SK-N-SH (cell line): ENCODE measurements around the gene POLR1A.

Source experiments
- CTCF ChIP-seq: fragments of 200-600 bp; sonication (generic); IDR thresholded peaks from 2 replicates; pipeline ENCODE4 v1.6.1; 2017; ENCODE audit warnings: antibody characterized with exemption, mild to moderate bottlenecking, moderate library complexity
- EP300 ChIP-seq, 2 experiments: IDR thresholded peaks; 2 replicates each; pipeline versions ENCODE4 v1.4.0 to v1.6.1; 2012; ENCODE audit warnings: borderline replicate concordance in 1 of 2, low read depth in 1 of 2, low read length in 1 of 2
- EZH2phosphoT487 ChIP-seq: fragments of 200-600 bp; sonication (generic); IDR thresholded peaks from 2 replicates; pipeline ENCODE4 v1.6.1; 2017; ENCODE audit warnings: low read depth, mixed run types, mild to moderate bottlenecking, antibody characterized with exemption, moderate library complexity, borderline replicate concordance
- MAX ChIP-seq: IDR thresholded peaks from 2 replicates; pipeline ENCODE4 v1.4.0; 2012; ENCODE audit warnings: low read depth
- NRF1 ChIP-seq: IDR thresholded peaks from 2 replicates; pipeline ENCODE4 v1.6.1; 2012; ENCODE audit warnings: low read depth, mild to moderate bottlenecking, low read length
- POLR2AphosphoS5 ChIP-seq: IDR thresholded peaks from 2 replicates; pipeline ENCODE4 v1.6.1; 2012; ENCODE audit warnings: low read depth, low read length
- RAD21 ChIP-seq: IDR thresholded peaks from 2 replicates; pipeline ENCODE4 v1.6.1; 2012; ENCODE audit warnings: mild to moderate bottlenecking, low read length
- RCOR1 ChIP-seq: fragments of 150-350 bp; IDR thresholded peaks from 2 replicates; pipeline ENCODE4 v1.6.1; 2017; ENCODE audit warnings: antibody characterized with exemption, low read length
- REST ChIP-seq: IDR thresholded peaks from 2 replicates; pipeline ENCODE4 v1.6.1; 2012; ENCODE audit warnings: mild to moderate bottlenecking, low read depth, low read length, moderate library complexity
- RFX5 ChIP-seq: IDR thresholded peaks from 2 replicates; pipeline ENCODE4 v1.6.1; 2012; ENCODE audit warnings: mild to moderate bottlenecking, improper control_type of control experiment, low read length
- RXRA ChIP-seq: IDR thresholded peaks from 2 replicates; pipeline ENCODE4 v1.4.0; 2012; ENCODE audit warnings: low read depth, mild to moderate bottlenecking, borderline replicate concordance
- SMC3 ChIP-seq: IDR thresholded peaks from 2 replicates; pipeline ENCODE4 v1.6.1; 2012; ENCODE audit warnings: low read depth, low read length, improper control_type of control experiment
- TAF1 ChIP-seq: IDR thresholded peaks from 2 replicates; pipeline ENCODE4 v1.6.1; 2012; ENCODE audit warnings: low read depth, mild to moderate bottlenecking, low read length, moderate library complexity, borderline replicate concordance

GRCh38 chr2:86094229-86094628 is 11.5 kb downstream of the POLR1A start:
- no peak for TF ChIP-seq POLR2AphosphoS5
- no peak for TF ChIP-seq RCOR1
- TF ChIP-seq CTCF: no peak
- no peak for TF ChIP-seq REST
- TF ChIP-seq RAD21: no peak
- no peak for TF ChIP-seq TAF1
- TF ChIP-seq RFX5: no peak
- no peak for TF ChIP-seq MAX
- TF ChIP-seq RXRA: no peak
- no peak for TF ChIP-seq SMC3
- no peak for TF ChIP-seq EP300 (IDR thresholded peaks at IDR 0.05; ENCODE audit: borderline replicate concordance in 1 of 2, low read depth in 1 of 2, low read length in 1 of 2)
- TF ChIP-seq EZH2phosphoT487: no peak
- no peak for TF ChIP-seq NRF1
